ENCODE data around the gene ASB5. TPM values are rescaled to one million over a fixed set of nuclear protein-coding genes. Genes with fewer than 3 reads are reported as not detected.

The ASB5 gene
- total and polyA plus RNA-seq, 10 of the 15 experiments (the other 5 are each of a cell fraction or from before 2014, with no cell fraction given) = not detected

DNA sequence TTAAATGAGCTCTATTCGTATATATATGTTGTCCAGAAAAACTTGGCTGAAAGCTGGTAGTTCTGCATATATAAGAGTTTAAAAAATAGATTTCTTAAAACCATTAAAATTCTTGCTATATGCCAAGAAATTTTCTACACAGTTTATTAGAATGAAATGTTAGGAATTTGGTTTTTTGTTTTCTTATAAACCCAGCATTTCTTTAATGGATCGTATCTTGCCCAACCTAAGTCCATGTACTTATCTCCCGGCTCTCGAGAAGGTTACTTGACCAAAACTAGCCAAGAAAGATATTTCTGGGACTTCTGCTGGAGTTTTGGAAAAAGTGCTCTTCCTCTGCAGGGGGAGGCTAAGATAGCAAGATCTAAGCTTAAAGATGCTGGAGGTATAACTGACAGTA, 4.7 kb upstream of the ASB5 start:
- CTCF ChIA-PET = interaction anchor here (1.0 to 1.1 kb wide), 2 partner anchors 12 to 15 kb away, joined by 3 read pairs; no protein-coding TSS in a partner anchor
- no peak overlapping the region for H3K9ac ChIP-seq (ENCODE audit: control insufficient read depth, insufficient read depth, low read length)
- H2AFZ ChIP-seq (ENCODE audit: control insufficient read depth, low read depth, low read length) = no peak overlapping the region
- no peaks in the 10 kb centered on the region for H3K4me1 ChIP-seq (ENCODE audit: control insufficient read depth, insufficient read depth, low read length)
- SMC1A ChIA-PET (ENCODE audit: uncharacterized antibody, unreplicated experiment) = no interaction called here
- no peak overlapping the region for H3K4me2 ChIP-seq (ENCODE audit: control insufficient read depth, insufficient read depth)
- in situ Hi-C loops (cut with MboI) = no loop called here
- ATAC-seq = no peak
- RAD21 ChIA-PET (ENCODE audit: unreplicated experiment) = no interaction called here
- intact Hi-C loops (cut with micrococcal nuclease; ENCODE audit: unreplicated experiment) = no loop called here
- BruUV-seq (replicated peaks) = no TSS peak
- no peaks in the 10 kb centered on the region for H3K9me3 ChIP-seq (replicated peaks; ENCODE audit: control insufficient read depth, insufficient read depth, low read length)
- no peaks in the 10 kb centered on the region for H4K20me1 ChIP-seq (ENCODE audit: control insufficient read depth, insufficient read depth)
- H3K27ac ChIP-seq (ENCODE audit: control insufficient read depth, insufficient read depth) = no peak overlapping the region
- no peaks in the 10 kb centered on the region for H3K36me3 ChIP-seq (ENCODE audit: control insufficient read depth in 2 of 2, insufficient read depth in 2 of 2, low read length in 1 of 2)
- peaks cover 2 to 3% of the 10 kb centered on the region in 2 experiments; a peak in 3 of 4 replicates for H3K27me3 ChIP-seq (replicated peaks in 1 of 2; ENCODE audit: control insufficient read depth in 2 of 2, insufficient read depth in 2 of 2, low read length in 1 of 2)
- H3K79me2 ChIP-seq (ENCODE audit: control insufficient read depth, insufficient read depth, low read length) = no peaks in the 10 kb centered on the region
- TF ChIP-seq EP300 (IDR thresholded peaks at IDR 0.05; ENCODE audit: borderline replicate concordance in 1 of 2, control insufficient read depth in 1 of 2, low read depth in 2 of 2, low read length in 2 of 2) (no peak), POLR2AphosphoS5 (IDR thresholded peaks at IDR 0.05; ENCODE audit: low read length) (no peak), SREBF1 (IDR thresholded peaks at IDR 0.05; ENCODE audit: low read length) (no peak), YY1 (IDR thresholded peaks at IDR 0.05; ENCODE audit: low read depth, low read length) (no peak), EED (IDR thresholded peaks at IDR 0.05; ENCODE audit: low read depth) (no peak), MTA3 (IDR thresholded peaks at IDR 0.05; ENCODE audit: borderline replicate concordance, low read length) (no peak), SMARCA5 (IDR thresholded peaks at IDR 0.05) (no peak), STAT1 (conservative IDR thresholded peaks at IDR 0.05) (no peak), PML (IDR thresholded peaks at IDR 0.05; ENCODE audit: low read length) (no peak), PAX5 (IDR thresholded peaks at IDR 0.05; ENCODE audit: borderline replicate concordance, low read depth, low read length) (no peak), BCL11A (IDR thresholded peaks at IDR 0.05; ENCODE audit: low read depth, low read length) (no peak), SIX5 (IDR thresholded peaks at IDR 0.05; ENCODE audit: low read depth, low read length, severe bottlenecking) (no peak), CBX5 (IDR thresholded peaks at IDR 0.05; ENCODE audit: low read depth) (no peak), TCF7 (IDR thresholded peaks at IDR 0.05; ENCODE audit: borderline replicate concordance) (no peak)
- TF ChIP-seq, protein P1, sequence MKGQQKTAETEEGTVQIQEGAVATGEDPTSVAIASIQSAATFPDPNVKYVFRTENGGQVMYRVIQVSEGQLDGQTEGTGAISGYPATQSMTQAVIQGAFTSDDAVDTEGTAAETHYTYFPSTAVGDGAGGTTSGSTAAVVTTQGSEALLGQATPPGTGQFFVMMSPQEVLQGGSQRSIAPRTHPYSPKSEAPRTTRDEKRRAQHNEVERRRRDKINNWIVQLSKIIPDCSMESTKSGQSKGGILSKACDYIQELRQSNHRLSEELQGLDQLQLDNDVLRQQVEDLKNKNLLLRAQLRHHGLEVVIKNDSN (IDR thresholded peaks at IDR 0.05; ENCODE audit: borderline replicate concordance, extremely low read length, insufficient read depth, low read depth, low read length) = no peak
- TF ChIP-seq, protein P2, sequence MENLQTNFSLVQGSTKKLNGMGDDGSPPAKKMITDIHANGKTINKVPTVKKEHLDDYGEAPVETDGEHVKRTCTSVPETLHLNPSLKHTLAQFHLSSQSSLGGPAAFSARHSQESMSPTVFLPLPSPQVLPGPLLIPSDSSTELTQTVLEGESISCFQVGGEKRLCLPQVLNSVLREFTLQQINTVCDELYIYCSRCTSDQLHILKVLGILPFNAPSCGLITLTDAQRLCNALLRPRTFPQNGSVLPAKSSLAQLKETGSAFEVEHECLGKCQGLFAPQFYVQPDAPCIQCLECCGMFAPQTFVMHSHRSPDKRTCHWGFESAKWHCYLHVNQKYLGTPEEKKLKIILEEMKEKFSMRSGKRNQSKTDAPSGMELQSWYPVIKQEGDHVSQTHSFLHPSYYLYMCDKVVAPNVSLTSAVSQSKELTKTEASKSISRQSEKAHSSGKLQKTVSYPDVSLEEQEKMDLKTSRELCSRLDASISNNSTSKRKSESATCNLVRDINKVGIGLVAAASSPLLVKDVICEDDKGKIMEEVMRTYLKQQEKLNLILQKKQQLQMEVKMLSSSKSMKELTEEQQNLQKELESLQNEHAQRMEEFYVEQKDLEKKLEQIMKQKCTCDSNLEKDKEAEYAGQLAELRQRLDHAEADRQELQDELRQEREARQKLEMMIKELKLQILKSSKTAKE (IDR thresholded peaks at IDR 0.05; ENCODE audit: low read depth, poor library complexity, severe bottlenecking) = no peak
- TF ChIP-seq, protein P3, sequence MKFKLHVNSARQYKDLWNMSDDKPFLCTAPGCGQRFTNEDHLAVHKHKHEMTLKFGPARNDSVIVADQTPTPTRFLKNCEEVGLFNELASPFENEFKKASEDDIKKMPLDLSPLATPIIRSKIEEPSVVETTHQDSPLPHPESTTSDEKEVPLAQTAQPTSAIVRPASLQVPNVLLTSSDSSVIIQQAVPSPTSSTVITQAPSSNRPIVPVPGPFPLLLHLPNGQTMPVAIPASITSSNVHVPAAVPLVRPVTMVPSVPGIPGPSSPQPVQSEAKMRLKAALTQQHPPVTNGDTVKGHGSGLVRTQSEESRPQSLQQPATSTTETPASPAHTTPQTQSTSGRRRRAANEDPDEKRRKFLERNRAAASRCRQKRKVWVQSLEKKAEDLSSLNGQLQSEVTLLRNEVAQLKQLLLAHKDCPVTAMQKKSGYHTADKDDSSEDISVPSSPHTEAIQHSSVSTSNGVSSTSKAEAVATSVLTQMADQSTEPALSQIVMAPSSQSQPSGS (IDR thresholded peaks at IDR 0.05; ENCODE audit: low read length) = no peak
- TF ChIP-seq, protein P4, sequence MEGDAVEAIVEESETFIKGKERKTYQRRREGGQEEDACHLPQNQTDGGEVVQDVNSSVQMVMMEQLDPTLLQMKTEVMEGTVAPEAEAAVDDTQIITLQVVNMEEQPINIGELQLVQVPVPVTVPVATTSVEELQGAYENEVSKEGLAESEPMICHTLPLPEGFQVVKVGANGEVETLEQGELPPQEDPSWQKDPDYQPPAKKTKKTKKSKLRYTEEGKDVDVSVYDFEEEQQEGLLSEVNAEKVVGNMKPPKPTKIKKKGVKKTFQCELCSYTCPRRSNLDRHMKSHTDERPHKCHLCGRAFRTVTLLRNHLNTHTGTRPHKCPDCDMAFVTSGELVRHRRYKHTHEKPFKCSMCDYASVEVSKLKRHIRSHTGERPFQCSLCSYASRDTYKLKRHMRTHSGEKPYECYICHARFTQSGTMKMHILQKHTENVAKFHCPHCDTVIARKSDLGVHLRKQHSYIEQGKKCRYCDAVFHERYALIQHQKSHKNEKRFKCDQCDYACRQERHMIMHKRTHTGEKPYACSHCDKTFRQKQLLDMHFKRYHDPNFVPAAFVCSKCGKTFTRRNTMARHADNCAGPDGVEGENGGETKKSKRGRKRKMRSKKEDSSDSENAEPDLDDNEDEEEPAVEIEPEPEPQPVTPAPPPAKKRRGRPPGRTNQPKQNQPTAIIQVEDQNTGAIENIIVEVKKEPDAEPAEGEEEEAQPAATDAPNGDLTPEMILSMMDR (IDR thresholded peaks at IDR 0.05 in 2 of 3, conservative IDR thresholded peaks at IDR 0.05 in 1 of 3; ENCODE audit: control insufficient read depth in 2 of 3, extremely low read depth in 1 of 3, insufficient read depth in 1 of 3, low read depth in 3 of 3, low read length in 3 of 3) = no peak
- DNase-seq (ENCODE audit: low read depth, low spot score) = no peak
- POLR2A ChIA-PET = interaction anchor here (0.5 kb wide), 1 partner anchor 42 kb away, joined by 3 read pairs; no protein-coding TSS in a partner anchor
- no peak overlapping the region for H3K4me3 ChIP-seq
- FAIRE-seq = no peak
- 75% methylated on average over 4 of the region's 4 CpGs for WGBS (ENCODE audit: insufficient coverage, insufficient replicate concordance, low lambda C conversion rate, missing lambda C conversion rate)
